Muscle of arm (tissue), 14 donors: ENCODE results near the gene EOLA1. TPM values are rescaled to one million over a fixed set of nuclear protein-coding genes. Genes with fewer than 3 reads are reported as not detected.
A peak's percentile ranks its signal among the peaks of the same experiment; 100 is the strongest.
"Not testable (repeated sequence)": the region's sequence is repeated elsewhere in the genome, so short reads cannot be mapped to it uniquely, and the experiment has no call there.

ENCODE experiments used
- DNase-seq: peaks from one replicate; pipeline ENCODE4 v3.0.0-alpha.2; 2013
- long read RNA-seq, 11 donors: transcript quantifications; one replicate each; lab custom pipeline, GENCODE V29; 2026
- polyA plus RNA-seq, 12 donors: library from polyadenylated mRNA; unstranded; fragments of 120-200 nt; gene quantifications; one replicate each; pipeline ENCODE4 v1.2.1, GENCODE V29; 2013; ENCODE audit not compliant: insufficient read length in 12 of 12

Gene EOLA1
- 10 to 100 TPM in 10 of 12 donors, 1 to 10 TPM in 1, not detected in 1; 7.1 to 24.3 (median 21.9) TPM for polyA plus RNA-seq
- long read RNA-seq, donor 1, partial matches to known transcripts, result 0 of 1 reads
- long read RNA-seq, donor 1, other reads (novel, unspliced or antisense), result 0 of 1 reads
- long read RNA-seq, donor 2, transcript CXorf40A-204 (5 exons, 1,403 nt), result major isoform, 5 of 8 reads
- long read RNA-seq, donor 2, partial matches to known transcripts, result 0 of 8 reads
- long read RNA-seq, donor 2, other reads (novel, unspliced or antisense), result 0 of 8 reads
- long read RNA-seq, donor 3, partial matches to known transcripts, result 0 of 3 reads
- long read RNA-seq, donor 3, other reads (novel, unspliced or antisense), result 0 of 3 reads
- long read RNA-seq, donor 4, partial matches to known transcripts, result 0 of 1 reads
- long read RNA-seq, donor 4, other reads (novel, unspliced or antisense), result 0 of 1 reads
- long read RNA-seq, donor 5, partial matches to known transcripts, result 0 of 6 reads
- long read RNA-seq, donor 5, other reads (novel, unspliced or antisense), result 0 of 6 reads
- long read RNA-seq, donor 6, partial matches to known transcripts, result 0 of 1 reads
- long read RNA-seq, donor 6, other reads (novel, unspliced or antisense), result 0 of 1 reads
- long read RNA-seq, donor 7, partial matches to known transcripts, result 0 of 4 reads
- long read RNA-seq, donor 7, other reads (novel, unspliced or antisense), result 0 of 4 reads
- long read RNA-seq, donor 8, partial matches to known transcripts, result 0 of 3 reads
- long read RNA-seq, donor 8, other reads (novel, unspliced or antisense), result 0 of 3 reads
- long read RNA-seq, donor 9, partial matches to known transcripts, result 0 of 2 reads
- long read RNA-seq, donor 9, other reads (novel, unspliced or antisense), result 0 of 2 reads
- long read RNA-seq, donor 10, partial matches to known transcripts, result 0 of 3 reads
- long read RNA-seq, donor 10, other reads (novel, unspliced or antisense), result 0 of 3 reads
- long read RNA-seq, donor 11, partial matches to known transcripts, result 0 of 9 reads
- long read RNA-seq, donor 11, other reads (novel, unspliced or antisense), result 0 of 9 reads

GRCh38 chrX:149540621-149541520 lies at the start of gene EOLA1:
Gene EOLA1 (plus strand): TSS chrX:149541012. CDS start chrX:149545631, 4,619 bp downstream.
- peak; percentile 87 for DNase-seq

DNA sequence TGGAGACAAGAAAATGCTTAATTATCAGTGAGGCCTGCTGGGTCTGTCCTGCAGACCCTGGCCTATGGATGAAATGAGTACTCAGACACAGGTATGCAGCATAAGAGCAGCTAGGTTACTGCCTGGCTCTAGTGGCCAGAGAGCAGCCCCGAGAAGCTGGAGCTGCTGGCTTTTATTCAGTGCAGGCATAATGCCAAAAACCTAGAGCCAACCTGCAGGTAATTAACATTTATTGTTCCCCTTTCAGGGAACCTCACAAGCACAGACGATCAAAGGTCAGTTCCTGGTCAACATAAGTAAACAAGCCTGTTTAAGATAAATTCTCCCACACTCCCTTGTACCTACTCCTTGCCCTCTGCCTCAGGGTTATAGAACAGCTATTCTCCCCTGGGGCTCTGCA lies 49.0 kb upstream of the EOLA1 start:
- no peak for DNase-seq

DNA sequence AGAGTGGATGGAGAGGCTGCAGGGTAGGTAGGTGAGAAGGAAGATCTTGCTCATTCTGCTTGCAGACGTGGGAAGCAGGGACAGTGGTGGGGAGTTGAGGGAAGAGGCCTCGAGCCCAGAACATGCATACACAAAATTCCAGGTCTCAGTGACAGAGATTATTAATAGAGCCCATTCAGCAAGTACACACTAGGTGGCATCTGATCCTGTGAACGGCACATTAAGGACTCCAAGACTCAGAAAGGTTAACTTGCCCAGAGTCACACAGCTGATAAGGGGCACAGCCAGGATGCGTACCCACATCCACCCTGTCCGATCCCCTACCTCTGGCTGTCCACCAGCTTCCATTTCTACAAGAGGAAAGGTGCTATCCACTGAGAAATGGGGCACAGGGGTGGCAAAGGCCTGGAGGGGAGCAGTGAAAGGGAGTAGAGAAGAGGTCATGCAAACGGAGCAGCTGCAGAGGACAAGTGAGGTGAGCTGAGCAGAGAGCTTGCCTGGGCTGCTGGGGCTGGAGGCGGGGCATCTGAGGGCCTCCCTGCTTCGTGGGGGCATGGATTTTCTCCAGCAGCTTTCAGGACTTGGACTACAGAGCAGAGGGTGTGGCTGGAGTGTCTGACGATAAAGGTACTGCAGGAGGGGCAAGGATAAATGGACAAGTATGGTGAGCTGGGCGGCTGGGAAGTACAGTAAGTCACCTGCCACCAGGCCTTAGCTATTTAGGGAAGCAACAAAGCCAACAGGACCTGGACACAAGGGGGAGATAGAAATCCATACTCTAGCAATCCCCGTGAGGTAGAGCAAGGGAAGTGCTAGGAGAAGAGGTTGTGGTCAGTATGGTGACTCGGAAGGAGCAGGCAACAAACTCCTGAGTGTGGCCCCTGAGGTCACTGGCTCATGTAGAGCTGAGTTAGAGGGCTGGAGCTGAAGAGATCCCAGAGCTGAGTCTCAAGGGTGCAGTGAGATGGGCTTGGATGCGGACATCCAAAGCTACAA lies 46.9 kb upstream of the EOLA1 start:
- no peak for DNase-seq

GRCh38 chrX:149494844-149495565 lies 45.8 kb upstream of the EOLA1 start:
- no peak for DNase-seq

- no peak for DNase-seq
Measured at GRCh38 chrX:149495573-149496071, 45.2 kb upstream of the EOLA1 start.

DNA sequence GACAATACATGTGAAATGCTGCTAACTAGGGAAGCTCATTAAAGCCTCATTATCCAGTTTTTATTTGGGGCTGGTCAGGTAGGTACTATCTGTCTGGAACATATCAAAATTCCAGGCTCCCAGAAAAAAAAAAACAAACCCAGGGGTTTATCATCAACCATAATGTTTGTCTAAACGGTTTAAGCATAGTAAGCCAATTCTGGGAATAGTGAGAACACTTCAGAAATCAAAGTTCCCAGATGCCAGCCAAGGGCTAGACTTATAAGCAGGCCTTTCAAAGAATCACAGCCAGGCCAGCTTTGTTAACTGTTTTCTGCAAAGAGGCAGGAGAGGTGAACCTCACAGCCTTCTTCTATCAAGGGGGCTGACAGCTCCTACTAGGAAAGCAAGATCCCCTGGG lies 43.8 kb upstream of the EOLA1 start:
- no peak for DNase-seq

DNA sequence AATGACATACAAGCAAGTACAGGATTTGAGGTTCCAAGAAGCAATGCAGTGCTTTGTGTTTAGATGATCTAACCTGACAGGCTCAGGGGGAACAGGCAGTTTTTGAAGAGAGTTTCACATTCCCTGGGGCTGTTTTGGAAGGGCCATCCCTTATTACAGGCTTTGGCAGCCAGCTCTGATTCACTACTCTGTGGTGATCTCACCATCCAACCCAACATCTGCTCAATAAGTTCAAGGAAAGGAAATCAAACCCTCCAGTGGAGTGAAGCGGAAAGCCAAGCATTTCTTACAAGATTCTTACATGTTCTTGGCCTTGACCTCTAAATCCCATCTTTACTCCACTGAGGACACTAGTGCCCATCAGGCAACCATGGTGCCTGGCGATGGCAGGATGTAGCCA lies 43.2 kb upstream of the EOLA1 start:
- no peak for DNase-seq

- no peak for DNase-seq
Measured at GRCh38 chrX:149498767-149499166, 42.0 kb upstream of the EOLA1 start.

- DNase-seq, result no peak
Measured at GRCh38 chrX:149499766-149500165, 41.0 kb upstream of the EOLA1 start.

DNA sequence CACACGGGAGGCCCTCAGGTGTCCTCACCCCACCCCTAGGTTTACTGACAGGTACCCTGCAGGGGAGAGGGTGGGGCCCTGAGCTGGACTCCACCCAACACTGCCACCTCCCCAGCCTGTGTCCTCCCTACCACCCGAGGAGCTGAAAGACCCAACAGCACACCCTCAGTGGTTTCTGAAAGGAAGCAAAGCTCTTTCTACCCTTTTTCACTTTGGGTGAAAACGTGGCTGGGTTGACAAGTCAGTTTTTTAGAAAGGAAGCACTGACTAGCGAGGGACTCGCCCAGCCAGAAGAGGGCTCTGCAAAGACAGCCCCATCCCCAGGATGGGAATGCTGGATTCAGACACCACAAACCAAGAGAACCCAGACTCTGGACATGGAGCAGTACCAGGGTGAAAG lies 37.9 kb upstream of the EOLA1 start:
- not testable (repeated sequence) for DNase-seq

DNA sequence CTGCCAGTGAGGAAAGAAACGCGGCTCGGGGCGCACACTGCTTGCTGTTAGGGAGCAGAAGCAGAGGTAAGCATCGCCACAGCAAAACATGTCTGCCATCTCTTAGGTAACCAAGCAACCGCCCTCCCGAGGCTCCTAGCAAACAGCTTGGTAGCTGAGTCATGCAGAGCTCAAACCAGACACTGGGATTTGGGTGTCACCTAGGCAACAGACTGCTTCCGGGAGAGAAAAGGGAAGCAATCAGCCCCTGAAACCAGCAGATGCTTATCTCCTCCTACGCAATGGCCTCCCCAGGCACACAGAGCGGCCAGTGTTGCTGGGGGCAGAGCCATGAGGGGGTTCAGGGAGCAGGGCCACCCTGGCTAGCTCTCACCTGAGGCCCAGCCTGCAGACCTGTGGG lies 37.4 kb upstream of the EOLA1 start:
- DNase-seq, result not testable (repeated sequence)

- DNase-seq, result no peak
Measured at GRCh38 chrX:149504226-149504914, 36.4 kb upstream of the EOLA1 start.

GRCh38 chrX:149504915-149505651 lies 35.7 kb upstream of the EOLA1 start, which contains the start of gene IDS:
Gene IDS (minus strand): TSS chrX:149505306. CDS start chrX:149505137, 169 bp downstream.
- DNase-seq, result peak; percentile 84

- DNase-seq, result no peak
Measured at GRCh38 chrX:149505671-149506070, 35.1 kb upstream of the EOLA1 start.

DNA sequence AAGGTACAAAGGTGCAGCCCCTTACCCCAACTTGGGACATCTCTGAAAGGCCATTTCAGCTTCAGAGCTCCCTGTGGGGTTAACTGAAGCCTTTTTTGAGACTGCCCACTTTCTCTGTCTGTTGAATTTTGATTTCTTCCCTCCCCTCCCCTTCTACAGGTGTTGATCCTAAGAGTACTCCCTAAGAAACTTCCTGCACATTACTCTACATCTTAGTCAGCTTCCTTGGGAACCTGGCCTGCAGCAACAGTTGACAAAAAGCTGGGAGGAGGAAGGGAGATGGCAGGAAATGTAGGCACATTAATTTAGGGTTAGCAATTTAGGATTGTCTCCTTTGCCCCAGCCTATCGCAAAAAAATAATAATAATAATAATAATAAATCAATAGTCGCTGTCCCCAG lies 34.5 kb upstream of the EOLA1 start:
- DNase-seq, result no peak

- DNase-seq, result no peak
Measured at GRCh38 chrX:149508467-149508866, 32.3 kb upstream of the EOLA1 start.

DNA sequence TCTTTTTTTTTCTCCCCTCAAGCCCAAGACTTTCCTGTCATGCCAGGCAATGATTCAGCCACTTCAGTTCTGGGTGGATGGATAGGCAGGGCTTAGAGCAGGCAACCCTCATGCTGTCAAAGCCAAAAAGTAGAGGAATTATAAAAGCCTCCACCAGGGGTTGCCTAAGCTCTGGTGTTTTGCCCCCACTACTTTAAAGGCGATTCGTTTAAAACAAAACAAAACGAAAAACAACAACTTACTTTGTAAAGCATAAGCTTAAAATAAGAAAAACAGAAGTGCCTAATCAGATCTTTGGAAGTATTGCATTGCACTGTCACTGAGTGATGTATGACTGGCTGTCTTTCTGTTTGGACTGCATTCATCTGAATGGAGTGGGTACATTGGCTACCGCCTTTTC lies 30.4 kb upstream of the EOLA1 start:
- no peak for DNase-seq

- no peak for DNase-seq
Measured at GRCh38 chrX:149511081-149511480, 29.7 kb upstream of the EOLA1 start.
